Lower leg skin (tissue), 4 donors: ENCODE data around the gene GRAMD2A. TPM values are rescaled to one million over a fixed set of nuclear protein-coding genes. Genes with fewer than 3 reads are reported as not detected.
A peak's percentile ranks its signal among the peaks of the same experiment; 100 is the strongest.

Experiments
- DNase-seq, 2 donors: peaks; one replicate each; pipeline ENCODE4 v3.0.0-alpha.2; 2019; ENCODE audit warnings: low spot score in 2 of 2
- H3K4me3 ChIP-seq: fragments of 200-600 bp; sonication (generic); 2 replicates; pipeline ENCODE4 v1.5.1; 2017; ENCODE audit warnings: mild to moderate bottlenecking, low read depth; ENCODE audit not compliant: poor library complexity, severe bottlenecking
- POLR2A ChIP-seq, 2 donors: fragments of 450-650 bp; IDR thresholded peaks; one replicate each; pipeline ENCODE4 v1.6.1; 2016 to 2017; ENCODE audit warnings: antibody characterized with exemption in 2 of 2, mild to moderate bottlenecking in 1 of 2, moderate library complexity in 1 of 2
- WGBS, 2 donors: methylation state at CpG; one replicate each; pipeline ENCODE4 v1.1.5; 2018; 5-methylcytosine and 5-hydroxymethylcytosine counted together
- intact Hi-C: fragments of 100-400 bp; cut with DNase I; formaldehyde crosslinking; loops from one replicate; pipeline ENCODE4 v1.15.0; 2023; ENCODE audit warnings: low total_unique reads
- total RNA-seq, 4 donors: library from RNA; depleted of rRNA; stranded (reverse); fragments of >200 nt; gene quantifications; one replicate each; pipeline ENCODE4 v1.1.0, GENCODE V29; 2016
- TF ChIP-seq, protein P1 (sequence below), 3 donors: fragments of 450-650 bp; IDR thresholded peaks; one replicate each; pipeline ENCODE4 v1.5.1; 2016; ENCODE audit warnings: antibody characterized with exemption in 3 of 3, mild to moderate bottlenecking in 3 of 3, moderate library complexity in 2 of 3

GRAMD2A gene
- total RNA-seq, 4 donors from 2014 or later, result 4.6 to 5.9 (median 5.1) TPM

DNA sequence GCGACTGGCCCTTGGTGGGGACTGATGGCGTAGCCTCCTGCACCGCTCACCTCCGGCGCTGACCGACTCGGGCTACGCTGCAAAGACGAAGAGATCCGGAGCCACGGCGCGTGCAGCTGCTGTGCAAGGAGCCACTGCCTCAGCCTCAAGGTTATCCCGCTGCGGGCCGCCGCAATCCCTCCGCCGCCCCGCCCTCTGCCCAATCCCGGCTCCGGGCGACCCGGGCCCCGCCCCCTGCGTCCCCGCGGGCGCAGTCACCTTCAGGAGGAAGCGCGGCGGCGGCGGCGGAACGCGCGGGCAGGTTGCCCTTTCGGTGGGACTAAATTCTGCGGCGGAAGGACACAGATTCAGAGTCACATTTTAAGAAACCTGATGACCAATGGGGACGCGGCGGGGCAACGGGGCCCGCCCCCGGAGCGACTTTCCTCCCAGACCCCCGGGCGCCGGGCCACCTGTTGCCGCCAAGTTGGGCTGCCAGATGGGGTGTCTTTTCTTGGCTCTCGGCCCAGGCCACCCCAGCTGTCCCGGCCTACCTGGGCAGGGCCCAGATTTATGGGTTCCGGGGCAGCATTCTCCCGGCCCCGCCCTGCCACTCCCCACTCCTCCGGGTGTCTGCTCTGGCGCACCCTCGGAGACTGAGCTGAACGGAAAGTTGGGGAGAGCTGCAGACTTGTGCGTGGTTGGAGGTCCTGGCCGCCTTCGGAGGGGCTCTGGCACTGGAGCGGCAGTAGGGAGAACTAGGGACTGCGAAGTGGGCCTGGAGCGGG, 33.7 kb upstream of the GRAMD2A start, which contains the start of gene PKM:
Gene PKM (minus strand): TSS at position 125 of the 767 bp plus-strand sequence. CDS start 12,093 bp downstream, outside the sequence.
- WGBS, 2 donors, result 0% methylated on average over 27 to 35 of the region's 67 CpGs
- DNase-seq, result peak; percentile 96 to 99
- intact Hi-C loops, result no loop called here
- peak within 1 kb of the TSS; percentile 79 for H3K4me3 ChIP-seq
- TF ChIP-seq POLR2A (IDR thresholded peaks at IDR 0.05), result peak in 1 of 2 donors; percentile 90
- TF ChIP-seq, protein P1, sequence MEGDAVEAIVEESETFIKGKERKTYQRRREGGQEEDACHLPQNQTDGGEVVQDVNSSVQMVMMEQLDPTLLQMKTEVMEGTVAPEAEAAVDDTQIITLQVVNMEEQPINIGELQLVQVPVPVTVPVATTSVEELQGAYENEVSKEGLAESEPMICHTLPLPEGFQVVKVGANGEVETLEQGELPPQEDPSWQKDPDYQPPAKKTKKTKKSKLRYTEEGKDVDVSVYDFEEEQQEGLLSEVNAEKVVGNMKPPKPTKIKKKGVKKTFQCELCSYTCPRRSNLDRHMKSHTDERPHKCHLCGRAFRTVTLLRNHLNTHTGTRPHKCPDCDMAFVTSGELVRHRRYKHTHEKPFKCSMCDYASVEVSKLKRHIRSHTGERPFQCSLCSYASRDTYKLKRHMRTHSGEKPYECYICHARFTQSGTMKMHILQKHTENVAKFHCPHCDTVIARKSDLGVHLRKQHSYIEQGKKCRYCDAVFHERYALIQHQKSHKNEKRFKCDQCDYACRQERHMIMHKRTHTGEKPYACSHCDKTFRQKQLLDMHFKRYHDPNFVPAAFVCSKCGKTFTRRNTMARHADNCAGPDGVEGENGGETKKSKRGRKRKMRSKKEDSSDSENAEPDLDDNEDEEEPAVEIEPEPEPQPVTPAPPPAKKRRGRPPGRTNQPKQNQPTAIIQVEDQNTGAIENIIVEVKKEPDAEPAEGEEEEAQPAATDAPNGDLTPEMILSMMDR (IDR thresholded peaks at IDR 0.05), result no peak

DNA sequence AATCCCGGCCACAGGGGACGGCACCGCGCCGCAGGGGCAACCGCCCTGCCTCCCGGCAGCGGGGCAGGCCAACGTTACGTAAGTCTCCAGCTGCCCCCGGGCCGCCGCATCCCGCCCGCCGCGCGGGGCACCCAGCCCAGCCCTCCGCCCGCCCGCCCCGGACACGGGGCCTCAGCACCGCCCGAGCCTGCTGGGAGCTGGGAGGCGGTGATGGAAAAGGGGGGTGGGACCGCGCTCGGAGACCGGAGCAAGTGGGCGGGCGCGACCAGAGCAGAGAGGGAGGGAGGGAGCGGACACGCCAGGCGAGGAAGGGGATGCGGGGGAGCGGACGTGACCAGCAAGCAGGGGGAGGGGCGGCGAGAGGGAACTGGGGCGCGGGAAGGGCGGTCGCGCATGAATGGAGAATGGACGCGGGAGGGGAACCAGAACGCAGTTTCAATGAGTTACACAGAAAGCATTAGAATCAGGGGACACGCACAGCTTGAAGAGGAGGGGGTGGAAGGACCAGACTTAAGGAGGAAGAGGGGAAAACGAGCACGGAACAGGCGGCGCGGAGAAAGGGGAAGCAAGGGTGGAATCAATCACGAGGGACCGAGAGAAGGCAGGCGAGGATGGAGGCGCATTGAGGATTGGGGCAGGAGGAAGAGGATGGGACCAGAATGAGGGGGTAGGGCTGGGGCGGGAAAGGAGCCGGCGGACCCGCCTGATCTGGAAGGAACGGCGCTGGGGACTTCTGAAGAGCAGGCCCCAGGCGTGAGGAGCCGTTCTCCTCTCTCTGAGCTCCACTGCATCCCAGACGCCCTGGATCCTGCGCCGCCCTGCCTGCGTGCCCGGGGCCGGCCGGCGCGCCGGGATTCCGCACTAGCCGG, 32.8 kb upstream of the GRAMD2A start:
- H3K4me3 ChIP-seq, result peak overlapping the region; percentile 79
- intact Hi-C loops, result no loop called here
- DNase-seq, result peak; percentile 85 to 98
- WGBS, 2 donors, result 1% methylated on average over 59 to 68 of the region's 79 CpGs
- TF ChIP-seq, protein P1 (IDR thresholded peaks at IDR 0.05), result no peak
- TF ChIP-seq POLR2A (IDR thresholded peaks at IDR 0.05), result peak in 1 of 2 donors; percentile 20

DNA sequence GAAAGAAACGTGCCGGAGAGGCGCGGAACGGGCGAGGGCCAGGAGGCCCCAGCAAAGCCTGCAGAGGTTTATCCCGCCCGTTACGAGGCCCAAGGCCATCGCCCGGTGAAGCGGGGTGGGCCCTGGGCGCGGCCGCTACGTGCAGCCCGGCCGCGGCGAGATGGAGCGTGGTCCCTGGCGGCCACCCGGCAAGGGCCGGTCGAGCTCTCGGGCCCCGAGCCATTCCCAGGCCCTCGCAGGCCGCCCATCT, 32.3 kb upstream of the GRAMD2A start:
- 0 to 2% methylated on average over 28 to 29 of the region's 29 CpGs for WGBS, 2 donors
- intact Hi-C loops, result no loop called here
- TF ChIP-seq POLR2A (IDR thresholded peaks at IDR 0.05), result no peak
- TF ChIP-seq, protein P1 (IDR thresholded peaks at IDR 0.05), result no peak
- H3K4me3 ChIP-seq, result peak overlapping the region; percentile 79
- peak in 1 of 2 donors; percentile 89 for DNase-seq

DNA sequence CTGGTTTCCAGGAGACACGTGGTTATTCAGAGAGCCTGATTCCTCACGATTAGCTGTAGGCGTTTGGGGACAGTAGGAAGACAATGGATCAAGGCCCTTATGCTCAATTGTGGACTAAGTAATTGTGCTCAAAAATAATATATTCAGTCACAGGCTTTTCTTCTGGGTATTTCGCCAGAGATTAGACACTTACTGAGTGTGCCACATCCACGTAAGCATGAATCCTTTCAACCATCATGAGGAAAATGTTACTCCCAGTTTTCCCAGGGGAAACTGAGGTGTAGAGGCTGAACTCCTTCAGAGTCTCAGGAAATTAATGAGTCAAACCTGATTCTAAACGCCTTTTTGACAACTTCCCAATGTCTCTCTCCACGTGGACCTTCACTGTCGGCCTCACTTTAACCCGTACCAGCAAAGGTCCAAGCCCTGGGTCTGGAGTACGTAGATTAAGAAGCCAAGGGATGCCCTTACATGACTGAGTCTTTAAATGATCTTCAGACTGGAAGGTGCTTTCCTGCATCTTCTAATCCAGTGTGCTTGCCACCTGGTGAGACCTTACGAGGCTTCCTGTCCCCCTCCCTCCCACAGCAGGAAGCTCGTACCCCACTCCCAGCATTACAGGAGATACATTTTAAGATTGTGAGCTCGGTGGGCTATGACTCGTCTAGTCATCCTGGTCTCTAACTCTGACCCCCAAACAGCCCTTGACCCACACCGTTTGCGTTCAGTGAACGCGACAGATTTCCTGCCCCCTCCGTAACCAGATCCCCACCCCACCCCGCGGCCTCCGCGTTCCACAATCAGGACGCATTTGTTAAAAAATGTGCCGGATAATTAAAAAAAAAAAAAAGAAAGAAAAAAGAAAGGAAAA, 31.7 kb upstream of the GRAMD2A start:
- 3 to 4% methylated on average over 20 to 25 of the region's 25 CpGs for WGBS, 2 donors
- H3K4me3 ChIP-seq, result peak overlapping the region; percentile 79
- intact Hi-C loops, result no loop called here
- DNase-seq, result no peak
- TF ChIP-seq POLR2A (IDR thresholded peaks at IDR 0.05), result no peak
- TF ChIP-seq, protein P1 (IDR thresholded peaks at IDR 0.05), result no peak

DNA sequence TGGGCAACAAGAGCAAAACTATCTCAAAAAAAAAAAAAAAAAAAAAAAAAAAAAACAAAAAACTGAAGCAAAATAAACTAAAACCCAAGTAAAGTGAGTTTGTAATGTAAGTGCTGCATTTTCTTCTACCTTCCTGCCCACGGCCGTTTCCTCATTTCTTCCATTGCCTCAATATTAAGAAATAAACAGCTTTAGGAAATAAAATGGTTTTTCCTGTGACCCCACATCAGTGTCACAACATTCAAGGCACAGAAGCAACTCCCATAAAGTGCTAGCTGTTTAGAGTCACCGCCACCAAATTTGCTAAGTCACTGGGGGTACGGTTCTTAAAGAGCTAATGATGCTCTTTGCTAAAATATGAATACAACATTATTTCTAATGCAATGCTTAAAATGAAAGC, 30.1 kb upstream of the GRAMD2A start:
- H3K4me3 ChIP-seq, result no peak overlapping the region
- intact Hi-C loops, result no loop called here
- WGBS, 2 donors, result 33 to 38% methylated on average over 4 of the region's 4 CpGs
- no peak for TF ChIP-seq POLR2A (IDR thresholded peaks at IDR 0.05)
- TF ChIP-seq, protein P1 (IDR thresholded peaks at IDR 0.05), result no peak
- no peak for DNase-seq
